ENCODE data around the gene RANBP17.
"Not testable (repeated sequence)": the region's sequence is repeated elsewhere in the genome, so short reads cannot be mapped to it uniquely, and the experiment has no call there.

The RANBP17 gene

GRCh38 chr5:171261361-171261760, 399.5 kb downstream of the RANBP17 start:
- no peak for DNase-seq

GRCh38 chr5:171261904-171262303, 400.1 kb downstream of the RANBP17 start:
- DNase-seq: no peak

GRCh38 chr5:171263181-171263580, 401.4 kb downstream of the RANBP17 start:
- DNase-seq: no peak

GRCh38 chr5:171264843-171265242, 403.0 kb downstream of the RANBP17 start:
- DNase-seq: no peak

GRCh38 chr5:171268700-171269620, 407.1 kb downstream of the RANBP17 start:
- no peak for DNase-seq

GRCh38 chr5:171269717-171270116, 407.9 kb downstream of the RANBP17 start:
- no peak for DNase-seq

- DNase-seq: no peak
Observed at GRCh38 chr5:171270136-171270535, 408.3 kb downstream of the RANBP17 start.

GRCh38 chr5:171271798-171272197, 410.0 kb downstream of the RANBP17 start:
- DNase-seq: no peak

GRCh38 chr5:171272996-171273970, 411.5 kb downstream of the RANBP17 start:
- no peak for DNase-seq

GRCh38 chr5:171275841-171276544, 414.2 kb downstream of the RANBP17 start:
- DNase-seq: no peak

GRCh38 chr5:171283753-171284152, 421.9 kb downstream of the RANBP17 start:
- no peak for DNase-seq

GRCh38 chr5:171285465-171285864, 423.6 kb downstream of the RANBP17 start:
- DNase-seq: no peak

GRCh38 chr5:171288066-171288465, 426.2 kb downstream of the RANBP17 start:
- DNase-seq: no peak

GRCh38 chr5:171291371-171291770, 429.6 kb downstream of the RANBP17 start:
- DNase-seq: no peak

GRCh38 chr5:171295299-171295698, 433.5 kb downstream of the RANBP17 start:
- DNase-seq: no peak

- no peak for DNase-seq
Observed at GRCh38 chr5:171295801-171296200, 434.0 kb downstream of the RANBP17 start.

- not testable (repeated sequence) for DNase-seq
Observed at GRCh38 chr5:171297941-171298340, 436.1 kb downstream of the RANBP17 start.

GRCh38 chr5:171299228-171299627, 437.4 kb downstream of the RANBP17 start:
- no peak for DNase-seq

- DNase-seq: no peak
Observed at GRCh38 chr5:171299851-171300250, 438.0 kb downstream of the RANBP17 start.

GRCh38 chr5:171300358-171300757, 438.5 kb downstream of the RANBP17 start:
- no peak for DNase-seq

GRCh38 chr5:171306166-171306565, 444.3 kb downstream of the RANBP17 start:
- DNase-seq: no peak

GRCh38 chr5:171306781-171307591, 445.2 kb downstream of the RANBP17 start:
- no peak for DNase-seq
